Measurements from ENCODE around the gene INKA2. TPM values are rescaled to one million over a fixed set of nuclear protein-coding genes. Genes with fewer than 3 reads are reported as not detected.
A peak's percentile ranks its signal among the peaks of the same experiment; 100 is the strongest.

Gene INKA2
- total RNA-seq, 6 experiments from 2014 or later, result 0.43 to 2.2 (median 1.4) TPM

DNA sequence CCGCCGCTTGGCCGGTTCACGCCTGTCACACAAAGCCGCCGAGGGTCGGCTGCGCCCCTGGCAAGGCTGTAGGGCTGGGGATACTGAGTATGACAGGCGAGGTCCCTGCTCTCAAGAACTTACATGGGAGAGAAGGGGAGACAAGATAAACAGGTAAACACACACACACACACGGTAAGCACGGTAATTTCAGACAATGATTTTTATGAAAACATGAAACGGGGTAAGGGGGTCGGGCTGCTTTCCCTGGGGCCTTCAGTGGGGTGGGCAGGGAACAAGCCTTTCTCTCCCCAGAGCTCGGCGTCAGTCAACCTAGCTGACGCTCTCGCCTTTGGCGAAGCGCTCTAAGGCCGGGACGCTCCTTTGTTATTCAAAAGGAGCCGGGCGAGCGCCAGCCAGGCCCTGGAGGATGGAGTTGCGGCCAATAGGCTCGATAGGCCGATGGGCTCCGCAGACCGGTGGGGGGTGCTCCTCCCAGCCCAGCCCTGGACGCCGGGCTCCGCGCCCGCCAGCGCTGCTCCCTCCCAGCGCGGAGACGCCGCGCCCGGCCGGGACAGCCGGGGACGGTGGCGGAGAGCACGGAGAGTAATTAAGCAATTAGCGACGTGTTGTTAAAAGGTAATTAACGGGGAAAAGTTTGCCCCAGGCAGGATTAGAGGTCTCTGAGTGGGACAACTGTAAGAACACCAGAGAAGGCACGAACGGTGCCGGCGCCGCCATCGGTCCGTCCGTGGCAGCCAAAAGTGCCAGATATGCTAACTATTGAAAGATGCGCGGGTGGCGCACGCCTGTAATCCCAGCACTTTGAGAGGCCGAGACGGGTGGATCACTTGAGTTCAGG lies 950 bp upstream of the INKA2 start:
- Histone ChIP-seq H3K27me3 (peaks cover 0 to 3% of the 10 kb centered on the region in 2 donors), H3K4me1 (peaks cover 0 to 17% (median 0%) of the 10 kb centered on the region in 4 donors), H3K27ac (peak overlapping the region in 1 of 3 donors; percentile 17), H3K36me3 (no peaks in the 10 kb centered on the region), H3K9me3 (no peaks in the 10 kb centered on the region), H3K4me3 (peak overlapping the region; percentile 58 to 62 (median 58))
- ATAC-seq (peak; percentile 8 to 48 (median 33)), DNase-seq (peak in 1 of 3 donors; percentile 73)
- WGBS (ENCODE audit: insufficient coverage, low coverage, low lambda C conversion rate, missing lambda C conversion rate), result 2% methylated on average over 30 of the region's 63 CpGs
- intact Hi-C loops (cut with DNase I), result no loop called here
- TF ChIP-seq, protein P1, sequence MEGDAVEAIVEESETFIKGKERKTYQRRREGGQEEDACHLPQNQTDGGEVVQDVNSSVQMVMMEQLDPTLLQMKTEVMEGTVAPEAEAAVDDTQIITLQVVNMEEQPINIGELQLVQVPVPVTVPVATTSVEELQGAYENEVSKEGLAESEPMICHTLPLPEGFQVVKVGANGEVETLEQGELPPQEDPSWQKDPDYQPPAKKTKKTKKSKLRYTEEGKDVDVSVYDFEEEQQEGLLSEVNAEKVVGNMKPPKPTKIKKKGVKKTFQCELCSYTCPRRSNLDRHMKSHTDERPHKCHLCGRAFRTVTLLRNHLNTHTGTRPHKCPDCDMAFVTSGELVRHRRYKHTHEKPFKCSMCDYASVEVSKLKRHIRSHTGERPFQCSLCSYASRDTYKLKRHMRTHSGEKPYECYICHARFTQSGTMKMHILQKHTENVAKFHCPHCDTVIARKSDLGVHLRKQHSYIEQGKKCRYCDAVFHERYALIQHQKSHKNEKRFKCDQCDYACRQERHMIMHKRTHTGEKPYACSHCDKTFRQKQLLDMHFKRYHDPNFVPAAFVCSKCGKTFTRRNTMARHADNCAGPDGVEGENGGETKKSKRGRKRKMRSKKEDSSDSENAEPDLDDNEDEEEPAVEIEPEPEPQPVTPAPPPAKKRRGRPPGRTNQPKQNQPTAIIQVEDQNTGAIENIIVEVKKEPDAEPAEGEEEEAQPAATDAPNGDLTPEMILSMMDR (IDR thresholded peaks at IDR 0.05), result no peak
- no peak for TF ChIP-seq POLR2A (IDR thresholded peaks at IDR 0.05)

DNA sequence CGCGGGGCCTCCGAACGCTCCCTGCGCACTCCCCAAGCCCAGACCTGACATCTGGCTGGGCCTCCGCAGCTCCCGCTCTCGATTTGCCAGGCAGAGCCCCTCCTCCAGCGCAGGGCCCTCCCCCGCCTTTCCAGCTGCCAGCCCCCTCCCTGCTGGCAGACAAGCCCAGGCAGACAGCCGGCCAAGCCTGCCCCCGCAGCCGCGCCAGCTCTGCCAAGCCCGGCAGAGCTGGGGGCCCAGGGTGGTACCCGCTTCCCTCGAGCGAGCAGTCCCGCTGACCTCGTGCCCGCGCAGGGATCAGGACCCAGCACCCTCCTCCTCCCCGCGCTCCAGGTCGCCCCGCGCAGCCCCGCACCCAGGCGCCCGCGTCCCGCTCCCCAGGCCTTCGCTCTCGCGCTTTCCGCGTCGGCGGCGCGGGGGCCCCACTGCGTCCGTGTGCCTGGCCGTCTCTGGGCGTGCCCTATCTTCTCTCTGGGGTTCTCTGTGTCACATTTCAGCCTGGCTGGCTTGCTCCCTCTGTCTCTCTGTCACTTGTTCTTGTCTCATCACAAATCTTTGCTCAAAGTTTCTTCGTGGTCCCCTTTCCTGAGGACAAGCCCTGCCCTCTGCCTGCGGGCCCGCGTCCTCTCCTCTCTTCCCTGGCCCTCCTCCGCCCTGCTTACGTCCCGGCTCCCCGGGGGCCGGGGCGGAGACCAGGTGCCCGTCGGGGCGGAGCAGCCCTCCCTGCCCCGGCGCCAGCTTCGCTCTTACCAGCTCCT lies 580 bp downstream of the INKA2 start:
- intact Hi-C loops (cut with DNase I), result no loop called here
- TF ChIP-seq POLR2A (IDR thresholded peaks at IDR 0.05), result no peak
- TF ChIP-seq, protein P1 (IDR thresholded peaks at IDR 0.05), result no peak
- no peaks in the 10 kb centered on the region for H3K36me3 ChIP-seq
- peak; percentile 63 to 76 (median 68) for ATAC-seq
- WGBS (ENCODE audit: insufficient coverage, low coverage, low lambda C conversion rate, missing lambda C conversion rate), result 3% methylated on average over 20 of the region's 61 CpGs
- peak overlapping the region; percentile 58 to 62 (median 58) for H3K4me3 ChIP-seq
- peaks cover 0 to 3% of the 10 kb centered on the region in 2 donors for H3K27me3 ChIP-seq
- peaks cover 0 to 17% (median 0%) of the 10 kb centered on the region in 4 donors for H3K4me1 ChIP-seq
- peak overlapping the region; percentile 33 to 60 (median 59) for H3K27ac ChIP-seq
- peak; percentile 74 to 77 (median 74) for DNase-seq
- H3K9me3 ChIP-seq, result no peaks in the 10 kb centered on the region

DNA sequence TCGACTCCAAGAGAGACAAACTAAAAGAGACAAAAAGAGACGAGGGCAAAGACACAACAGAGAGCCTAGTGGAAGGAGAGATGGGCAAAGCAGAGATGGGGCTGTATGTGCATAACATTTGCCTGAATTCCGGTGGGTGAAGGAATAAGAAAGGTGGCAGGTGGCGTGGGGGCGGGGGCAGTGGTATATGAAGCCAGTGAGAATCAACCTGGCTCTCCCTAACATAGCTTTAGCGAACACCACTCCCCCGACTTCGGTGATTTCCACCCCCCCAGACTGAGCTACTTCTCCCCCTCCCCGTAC lies 1.1 kb downstream of the INKA2 start:
- Histone ChIP-seq H3K4me3 (peak overlapping the region; percentile 58 to 62 (median 58)), H3K27me3 (peaks cover 0 to 3% of the 10 kb centered on the region in 2 donors), H3K27ac (no peak overlapping the region), H3K4me1 (peaks cover 0 to 17% (median 0%) of the 10 kb centered on the region in 4 donors), H3K9me3 (no peaks in the 10 kb centered on the region), H3K36me3 (no peaks in the 10 kb centered on the region)
- TF ChIP-seq, protein P1 (IDR thresholded peaks at IDR 0.05), result no peak
- TF ChIP-seq POLR2A (IDR thresholded peaks at IDR 0.05), result no peak
- DNase-seq, result no peak
- 32% methylated on average over 4 of the region's 9 CpGs for WGBS (ENCODE audit: insufficient coverage, low coverage, low lambda C conversion rate, missing lambda C conversion rate)
- no peak for ATAC-seq
- intact Hi-C loops (cut with DNase I), result no loop called here

DNA sequence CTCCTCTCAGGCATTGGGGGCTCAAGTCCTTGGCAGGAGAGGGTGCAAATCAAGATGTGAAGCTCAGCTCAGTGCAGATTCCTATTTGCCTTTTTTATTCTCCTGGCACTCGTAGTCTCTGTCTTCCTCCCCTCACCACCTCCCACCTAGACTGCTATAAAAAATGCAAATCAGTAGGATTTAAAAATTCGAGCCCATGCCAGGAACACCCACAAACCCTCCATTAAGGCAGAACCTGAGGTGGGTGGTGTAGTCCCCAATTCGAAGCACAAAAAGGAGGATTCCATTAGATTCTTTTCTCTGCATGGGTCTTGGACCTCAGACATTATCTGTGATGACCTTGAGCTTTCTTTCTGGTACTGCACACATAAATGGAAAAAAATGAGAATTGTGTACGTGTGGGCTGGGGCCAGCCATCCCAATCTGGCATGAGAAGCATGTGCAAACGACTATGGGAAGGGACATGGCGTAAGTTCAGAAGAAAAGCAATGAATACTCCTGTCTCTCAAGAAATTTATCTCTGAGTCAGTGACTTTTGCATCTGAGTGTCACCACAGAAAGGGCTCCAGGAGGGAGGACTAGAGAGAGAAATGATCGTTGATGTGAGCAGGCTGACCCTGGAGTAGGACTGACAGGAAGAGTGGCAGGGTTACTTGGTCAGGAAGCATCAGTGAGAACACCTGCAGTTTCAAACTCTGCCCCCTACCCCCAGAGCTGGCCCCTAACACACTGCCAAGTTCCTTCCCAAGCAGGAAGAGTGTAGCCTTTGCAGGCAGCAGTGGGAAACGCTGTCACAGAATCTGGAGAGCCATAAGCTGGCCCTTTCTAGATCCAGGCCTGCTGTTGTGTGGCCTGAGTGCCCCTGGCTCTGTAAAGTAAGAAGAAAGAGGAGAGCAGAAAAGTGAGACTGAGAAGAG lies 1.7 kb downstream of the INKA2 start:
- DNase-seq (no peak), ATAC-seq (no peak)
- Histone ChIP-seq H3K9me3 (no peaks in the 10 kb centered on the region), H3K27me3 (peaks cover 0 to 3% of the 10 kb centered on the region in 2 donors), H3K4me1 (peaks cover 0 to 17% (median 0%) of the 10 kb centered on the region in 4 donors), H3K36me3 (no peaks in the 10 kb centered on the region), H3K4me3 (no peak overlapping the region), H3K27ac (no peak overlapping the region)
- no peak for TF ChIP-seq POLR2A (IDR thresholded peaks at IDR 0.05)
- TF ChIP-seq, protein P1 (IDR thresholded peaks at IDR 0.05), result no peak
- 57% methylated on average over 8 of the region's 8 CpGs for WGBS (ENCODE audit: insufficient coverage, low coverage, low lambda C conversion rate, missing lambda C conversion rate)
- intact Hi-C loops (cut with DNase I), result no loop called here
